ENCODE data around the gene GPR179. TPM values are rescaled to one million over a fixed set of nuclear protein-coding genes. Genes with fewer than 3 reads are reported as not detected.
A peak's percentile ranks its signal among the peaks of the same experiment; 100 is the strongest.

Gene GPR179
- total RNA-seq, 4 donors from 2014 or later: 0.13 to 0.18 TPM; not detected in 2

DNA sequence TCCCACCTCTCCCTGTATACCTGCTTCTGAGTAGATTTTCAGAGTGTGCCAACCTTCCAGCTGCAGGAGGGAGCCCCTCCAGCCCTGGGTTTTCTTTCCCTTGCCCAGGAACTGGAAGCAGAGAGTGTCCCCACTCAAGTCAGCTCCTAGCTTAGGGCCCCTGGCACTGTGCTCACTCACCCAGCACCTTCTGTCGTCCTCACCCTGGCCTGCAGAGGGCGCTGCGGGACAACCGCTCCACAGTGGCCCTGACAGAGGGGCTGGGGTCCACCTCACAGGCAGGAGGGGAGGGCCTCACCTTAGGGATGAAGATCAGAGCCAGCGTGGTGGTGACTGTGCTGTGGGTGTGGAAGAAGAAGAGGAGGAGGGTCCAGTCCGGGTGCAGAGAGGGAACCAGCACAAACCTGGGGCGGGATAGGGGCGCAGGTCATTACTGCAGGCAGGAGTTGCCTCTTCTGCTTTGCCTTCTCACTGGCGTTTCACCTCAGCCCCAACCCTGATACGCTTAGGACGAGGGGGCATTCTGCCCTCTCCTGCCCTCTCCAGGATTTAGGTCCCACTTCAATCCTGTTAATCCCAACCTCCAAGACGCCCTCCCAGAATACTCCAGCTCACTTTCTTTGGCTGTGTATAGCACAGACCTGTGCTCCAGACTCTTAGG lies 10.0 kb downstream of the GPR179 start:
- Histone ChIP-seq H3K4me1 (no peaks in the 10 kb centered on the region), H3K27ac (no peak overlapping the region), H3K27me3 (no peaks in the 10 kb centered on the region), H3K4me3 (no peak overlapping the region), H3K9me3 (no peaks in the 10 kb centered on the region), H3K36me3 (no peaks in the 10 kb centered on the region)
- TF ChIP-seq, protein P1, sequence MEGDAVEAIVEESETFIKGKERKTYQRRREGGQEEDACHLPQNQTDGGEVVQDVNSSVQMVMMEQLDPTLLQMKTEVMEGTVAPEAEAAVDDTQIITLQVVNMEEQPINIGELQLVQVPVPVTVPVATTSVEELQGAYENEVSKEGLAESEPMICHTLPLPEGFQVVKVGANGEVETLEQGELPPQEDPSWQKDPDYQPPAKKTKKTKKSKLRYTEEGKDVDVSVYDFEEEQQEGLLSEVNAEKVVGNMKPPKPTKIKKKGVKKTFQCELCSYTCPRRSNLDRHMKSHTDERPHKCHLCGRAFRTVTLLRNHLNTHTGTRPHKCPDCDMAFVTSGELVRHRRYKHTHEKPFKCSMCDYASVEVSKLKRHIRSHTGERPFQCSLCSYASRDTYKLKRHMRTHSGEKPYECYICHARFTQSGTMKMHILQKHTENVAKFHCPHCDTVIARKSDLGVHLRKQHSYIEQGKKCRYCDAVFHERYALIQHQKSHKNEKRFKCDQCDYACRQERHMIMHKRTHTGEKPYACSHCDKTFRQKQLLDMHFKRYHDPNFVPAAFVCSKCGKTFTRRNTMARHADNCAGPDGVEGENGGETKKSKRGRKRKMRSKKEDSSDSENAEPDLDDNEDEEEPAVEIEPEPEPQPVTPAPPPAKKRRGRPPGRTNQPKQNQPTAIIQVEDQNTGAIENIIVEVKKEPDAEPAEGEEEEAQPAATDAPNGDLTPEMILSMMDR (IDR thresholded peaks at IDR 0.05): peak in 4 of 6 experiments; percentile 27 to 44 (median 38)
- TF ChIP-seq POLR2A (IDR thresholded peaks at IDR 0.05): no peak
- peak in 2 of 3 donors; percentile 50 to 54 for DNase-seq

DNA sequence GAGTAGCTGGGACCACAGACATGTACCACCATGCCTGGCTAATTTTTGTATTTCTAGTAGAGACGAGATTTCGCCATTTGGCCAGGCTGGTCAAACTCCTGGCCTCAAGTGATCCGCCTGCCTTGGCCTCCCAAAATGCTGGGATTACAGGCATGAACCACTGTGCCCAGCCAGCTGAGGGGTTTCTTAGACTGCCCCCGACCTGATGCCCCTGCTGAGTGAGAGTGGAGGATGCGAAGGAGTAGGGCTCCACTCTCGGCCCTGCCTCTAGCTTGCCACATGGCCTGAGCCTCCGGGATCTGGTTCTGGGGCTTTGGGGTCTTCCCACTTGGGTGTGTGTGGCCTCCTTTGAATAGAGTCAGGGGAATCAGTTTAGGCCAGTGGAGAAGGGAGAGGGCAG lies 11.0 kb downstream of the GPR179 start:
- no peaks in the 10 kb centered on the region for H3K27me3 ChIP-seq
- no peak overlapping the region for H3K27ac ChIP-seq
- H3K4me3 ChIP-seq: no peak overlapping the region
- H3K36me3 ChIP-seq: no peaks in the 10 kb centered on the region
- DNase-seq: no peak
- H3K9me3 ChIP-seq: no peaks in the 10 kb centered on the region
- no peaks in the 10 kb centered on the region for H3K4me1 ChIP-seq
- TF ChIP-seq, protein P1 (IDR thresholded peaks at IDR 0.05): no peak
- no peak for TF ChIP-seq POLR2A (IDR thresholded peaks at IDR 0.05)

DNA sequence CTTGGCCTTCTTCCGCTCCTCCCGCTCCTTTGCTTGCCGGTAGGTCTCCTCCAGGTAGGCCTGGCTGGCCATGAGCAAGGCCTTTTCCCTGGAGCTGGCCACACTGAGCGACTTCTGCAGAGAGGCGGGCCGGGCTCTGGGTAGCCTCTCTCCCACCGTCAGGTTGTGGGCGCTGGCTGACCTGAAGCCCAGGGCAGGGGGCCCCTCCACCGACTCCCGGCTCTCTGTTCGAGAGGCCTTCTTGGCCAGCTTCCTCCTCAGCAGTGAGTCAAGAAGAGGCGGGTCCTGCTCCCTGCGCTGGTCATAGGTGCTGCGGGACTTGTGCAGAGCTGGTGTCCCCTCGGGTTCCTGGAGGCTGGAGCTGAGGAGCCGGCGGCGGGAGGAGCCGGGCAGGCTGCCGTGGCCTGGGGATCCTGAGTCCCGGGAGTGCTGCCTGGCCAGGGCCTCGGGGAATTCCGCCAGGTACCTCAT lies 12.8 kb downstream of the GPR179 start:
- TF ChIP-seq, protein P1 (IDR thresholded peaks at IDR 0.05): no peak
- TF ChIP-seq POLR2A (IDR thresholded peaks at IDR 0.05): no peak
- Histone ChIP-seq H3K27ac (no peak overlapping the region), H3K36me3 (no peaks in the 10 kb centered on the region), H3K27me3 (no peaks in the 10 kb centered on the region), H3K4me1 (no peaks in the 10 kb centered on the region), H3K4me3 (no peak overlapping the region), H3K9me3 (no peaks in the 10 kb centered on the region)
- no peak for DNase-seq

DNA sequence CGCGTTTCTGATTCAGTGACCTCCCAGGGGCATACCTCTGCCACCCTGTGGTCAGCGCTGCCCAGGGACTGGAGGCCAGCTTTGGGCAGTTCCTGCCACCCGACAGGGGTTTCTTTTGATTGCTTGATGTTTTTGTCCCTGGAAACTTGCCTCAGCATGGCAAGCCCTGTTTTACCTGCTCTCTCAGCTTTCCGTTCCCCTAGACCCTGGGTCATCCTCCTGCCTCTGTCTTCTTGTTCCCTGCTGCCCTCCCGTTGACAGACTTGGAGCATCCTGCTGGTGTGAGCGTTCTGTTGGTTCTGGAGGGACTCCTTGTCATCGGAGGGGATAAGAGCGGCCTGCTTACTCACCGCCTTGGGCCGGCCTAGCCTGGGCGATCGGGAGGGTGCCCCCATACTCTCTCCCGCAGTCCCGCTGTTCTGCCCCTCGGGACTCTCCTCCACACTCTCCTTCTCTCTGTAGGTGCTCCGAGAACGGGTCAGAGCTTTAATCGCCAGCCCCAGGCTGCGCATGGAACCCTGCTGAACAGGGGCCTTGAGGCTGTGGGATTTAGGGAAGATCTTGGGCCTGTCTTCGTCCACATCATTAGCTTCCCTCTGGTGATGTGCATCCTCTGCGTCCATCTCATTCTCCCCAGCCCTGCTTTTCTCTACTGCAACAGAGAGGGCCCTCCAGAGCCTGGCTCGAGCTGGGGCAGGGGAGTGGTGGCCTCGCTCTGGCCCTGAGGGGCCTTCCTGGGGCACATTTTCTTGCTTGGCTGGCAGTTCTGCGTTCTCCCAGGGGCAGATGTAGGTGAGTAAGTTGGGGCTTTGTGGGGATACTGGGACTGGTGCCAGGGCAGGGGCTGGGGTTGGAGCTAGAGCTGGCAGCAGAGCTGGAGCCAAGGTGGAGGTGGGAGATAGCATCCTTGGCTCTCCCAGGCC lies 13.7 kb downstream of the GPR179 start:
- Histone ChIP-seq H3K4me3 (no peak overlapping the region), H3K27ac (no peak overlapping the region), H3K9me3 (no peaks in the 10 kb centered on the region), H3K27me3 (no peaks in the 10 kb centered on the region), H3K4me1 (no peaks in the 10 kb centered on the region), H3K36me3 (no peaks in the 10 kb centered on the region)
- no peak for DNase-seq
- TF ChIP-seq, protein P1 (IDR thresholded peaks at IDR 0.05): no peak
- no peak for TF ChIP-seq POLR2A (IDR thresholded peaks at IDR 0.05)

DNA sequence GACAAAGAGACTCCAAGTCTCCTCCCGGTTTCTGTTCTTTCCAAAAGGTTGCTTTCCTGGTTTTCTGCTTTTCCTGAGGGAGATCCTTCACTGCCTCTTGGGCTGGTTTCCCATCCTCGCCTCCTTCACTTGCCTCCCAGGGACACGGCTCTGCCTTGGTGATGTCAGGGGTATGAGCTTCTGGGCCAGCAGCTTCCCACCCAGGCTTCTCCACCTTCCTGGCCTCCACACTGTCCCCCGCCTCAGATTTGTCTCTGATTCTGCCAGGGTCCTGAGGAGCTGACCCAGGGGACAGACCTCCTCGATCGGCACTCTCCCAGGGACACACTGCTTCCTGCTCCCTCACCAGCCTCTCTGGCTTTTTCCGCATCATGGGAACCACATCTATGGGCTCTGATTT lies 14.5 kb downstream of the GPR179 start:
- H3K4me1 ChIP-seq: no peaks in the 10 kb centered on the region
- TF ChIP-seq, protein P1 (IDR thresholded peaks at IDR 0.05): no peak
- TF ChIP-seq POLR2A (IDR thresholded peaks at IDR 0.05): no peak
- no peak overlapping the region for H3K27ac ChIP-seq
- no peaks in the 10 kb centered on the region for H3K9me3 ChIP-seq
- H3K36me3 ChIP-seq: no peaks in the 10 kb centered on the region
- no peak overlapping the region for H3K4me3 ChIP-seq
- DNase-seq: no peak
- no peaks in the 10 kb centered on the region for H3K27me3 ChIP-seq
